ENCODE measurements around the gene CRTC3. TPM values are rescaled to one million over a fixed set of nuclear protein-coding genes. Genes with fewer than 3 reads are reported as not detected.
A peak's percentile ranks its signal among the peaks of the same experiment; 100 is the strongest.

Gene CRTC3
- total and polyA plus RNA-seq, 2 donors (not counting 3 experiments of a cell fraction or from before 2014, with no cell fraction given): 16.2 to 26.4 TPM

DNA sequence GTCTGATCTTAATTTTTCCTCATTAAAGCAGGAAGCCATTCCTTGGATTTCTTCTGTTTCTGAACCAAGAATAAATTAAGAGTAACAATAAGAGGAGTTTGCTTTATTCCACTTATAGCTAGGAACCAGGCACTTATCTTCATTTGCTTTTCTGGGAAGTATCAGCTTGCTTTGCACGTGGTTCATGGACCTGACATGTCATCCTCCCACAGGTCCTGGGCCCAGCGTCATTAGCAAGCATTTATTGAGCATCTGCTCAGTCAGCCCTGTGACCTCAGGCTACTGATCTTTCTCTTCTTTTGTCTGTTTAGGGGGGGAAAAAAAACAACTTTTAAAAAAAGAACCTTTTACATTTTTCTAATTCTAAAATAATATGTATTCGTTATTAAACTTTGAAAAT, 34.7 kb upstream of the CRTC3 start:
- POLR2A ChIA-PET: no interaction called here
- H3K36me3 ChIP-seq (ENCODE audit: control insufficient read depth in 2 of 2, extremely low read depth in 1 of 2, insufficient read depth in 2 of 2, low read length in 2 of 2): peaks cover 32 to 51% of the 10 kb centered on the region in 2 experiments
- no peak overlapping the region for H3K9ac ChIP-seq (replicated peaks; ENCODE audit: extremely low read depth, insufficient read depth, low read length)
- H3K79me2 ChIP-seq (ENCODE audit: control insufficient read depth, insufficient read depth, low read length): no peaks in the 10 kb centered on the region
- H3K4me2 ChIP-seq (ENCODE audit: insufficient read depth, low read length): no peak overlapping the region
- no peak for FAIRE-seq
- intact Hi-C loops (cut with micrococcal nuclease) (loop anchor here (5.0 kb wide), 1 partner anchor 392 kb away; no protein-coding TSS in a partner anchor), dilution Hi-C loops (cut with MboI; ENCODE audit: extremely low pct_ligation_motif_present, low sequenced_read_pairs) (no loop called here)
- no peak overlapping the region for H3K27ac ChIP-seq (ENCODE audit: insufficient read depth, low read depth, low read length)
- no peaks in the 10 kb centered on the region for H3K9me1 ChIP-seq (replicated peaks; ENCODE audit: control insufficient read depth, extremely low read depth, insufficient read depth, low read length)
- no TSS peak for BruUV-seq (replicated peaks)
- no peaks in the 10 kb centered on the region for H3K9me3 ChIP-seq (replicated peaks; ENCODE audit: control insufficient read depth, insufficient read depth, low read length)
- H3K4me1 ChIP-seq (ENCODE audit: control insufficient read depth, extremely low read depth, insufficient read depth, low read length): no peaks in the 10 kb centered on the region
- no peaks in the 10 kb centered on the region for H4K20me1 ChIP-seq (replicated peaks; ENCODE audit: control insufficient read depth, extremely low read depth, insufficient read depth, low read length)
- H3K4me3 ChIP-seq (replicated peaks in 1 of 3; ENCODE audit: insufficient read depth in 1 of 3, low read depth in 1 of 3, low read length in 3 of 3): no peak overlapping the region
- no peaks in the 10 kb centered on the region for H3K27me3 ChIP-seq (ENCODE audit: control insufficient read depth in 2 of 2, insufficient read depth in 2 of 2, low read length in 2 of 2)
- no peak for TF ChIP-seq JUN (IDR thresholded peaks at IDR 0.05; ENCODE audit: borderline replicate concordance, insufficient read depth, insufficient read length, low read depth)
- no peak for TF ChIP-seq EZH2 (IDR thresholded peaks at IDR 0.05; ENCODE audit: borderline replicate concordance, low read depth, low read length, severe bottlenecking)
- no peak for TF ChIP-seq GATA2 (IDR thresholded peaks at IDR 0.05; ENCODE audit: insufficient read depth, insufficient read length, low read depth, low read length)
- no peak for TF ChIP-seq CTCF (IDR thresholded peaks at IDR 0.05; ENCODE audit: extremely low read depth in 1 of 2, insufficient read depth in 1 of 2, low read depth in 1 of 2, low read length in 2 of 2)
- no peak overlapping the region for H2AFZ ChIP-seq (ENCODE audit: low read depth, low read length)
- no peak for DNase-seq (ENCODE audit: low read depth, low spot score)
- CTCF ChIA-PET: interaction anchor here (1.6 kb wide), 1 partner anchor 390 kb away, joined by 4 read pairs; no protein-coding TSS in a partner anchor

GRCh38 chr15:90496791-90497190, 32.9 kb upstream of the CRTC3 start:
- no peak overlapping the region for H2AFZ ChIP-seq (ENCODE audit: low read depth, low read length)
- dilution Hi-C loops (cut with MboI; ENCODE audit: extremely low pct_ligation_motif_present, low sequenced_read_pairs) (no loop called here), intact Hi-C loops (cut with micrococcal nuclease) (loop anchor here (5.0 kb wide), 1 partner anchor 391 kb away; no protein-coding TSS in a partner anchor)
- FAIRE-seq: no peak
- no peaks in the 10 kb centered on the region for H3K27me3 ChIP-seq (ENCODE audit: control insufficient read depth in 2 of 2, insufficient read depth in 2 of 2, low read length in 2 of 2)
- peaks cover 26 to 45% of the 10 kb centered on the region in 2 experiments for H3K36me3 ChIP-seq (ENCODE audit: control insufficient read depth in 2 of 2, extremely low read depth in 1 of 2, insufficient read depth in 2 of 2, low read length in 2 of 2)
- peak; percentile 3 for TF ChIP-seq JUN (IDR thresholded peaks at IDR 0.05; ENCODE audit: borderline replicate concordance, insufficient read depth, insufficient read length, low read depth)
- no peak for TF ChIP-seq POLR2A (IDR thresholded peaks at IDR 0.05; ENCODE audit: low read depth, low read length)
- POLR2A ChIA-PET: no interaction called here
- no peaks in the 10 kb centered on the region for H3K79me2 ChIP-seq (ENCODE audit: control insufficient read depth, insufficient read depth, low read length)
- H3K9me1 ChIP-seq (replicated peaks; ENCODE audit: control insufficient read depth, extremely low read depth, insufficient read depth, low read length): no peaks in the 10 kb centered on the region
- H3K9me3 ChIP-seq (replicated peaks; ENCODE audit: control insufficient read depth, insufficient read depth, low read length): no peaks in the 10 kb centered on the region
- no peak overlapping the region for H3K27ac ChIP-seq (ENCODE audit: insufficient read depth, low read depth, low read length)
- no peak overlapping the region for H3K4me3 ChIP-seq (replicated peaks in 1 of 3; ENCODE audit: insufficient read depth in 1 of 3, low read depth in 1 of 3, low read length in 3 of 3)
- H3K9ac ChIP-seq (replicated peaks; ENCODE audit: extremely low read depth, insufficient read depth, low read length): no peak overlapping the region
- no peaks in the 10 kb centered on the region for H4K20me1 ChIP-seq (replicated peaks; ENCODE audit: control insufficient read depth, extremely low read depth, insufficient read depth, low read length)
- H3K4me1 ChIP-seq (ENCODE audit: control insufficient read depth, extremely low read depth, insufficient read depth, low read length): no peaks in the 10 kb centered on the region
- no peak overlapping the region for H3K4me2 ChIP-seq (ENCODE audit: insufficient read depth, low read length)
- no peak for DNase-seq (ENCODE audit: low read depth, low spot score)
- BruUV-seq (replicated peaks): no TSS peak
- CTCF ChIA-PET: interaction anchor here (0.6 to 1.1 kb wide), 2 partner anchors 108 to 388 kb away, joined by 3 read pairs; no protein-coding TSS in a partner anchor
